Astrocyte of the hippocampus (primary cell): ENCODE data around the gene ERI3.

Experiments used
- DNase-seq: peaks from one replicate; pipeline ENCODE4 v3.0.0; 2011; ENCODE audit warnings: low read depth, low spot score

The ERI3 gene

GRCh38 chr1:44318097-44319088, 36.7 kb downstream of the ERI3 start:
- peak; percentile 59 for DNase-seq

DNA sequence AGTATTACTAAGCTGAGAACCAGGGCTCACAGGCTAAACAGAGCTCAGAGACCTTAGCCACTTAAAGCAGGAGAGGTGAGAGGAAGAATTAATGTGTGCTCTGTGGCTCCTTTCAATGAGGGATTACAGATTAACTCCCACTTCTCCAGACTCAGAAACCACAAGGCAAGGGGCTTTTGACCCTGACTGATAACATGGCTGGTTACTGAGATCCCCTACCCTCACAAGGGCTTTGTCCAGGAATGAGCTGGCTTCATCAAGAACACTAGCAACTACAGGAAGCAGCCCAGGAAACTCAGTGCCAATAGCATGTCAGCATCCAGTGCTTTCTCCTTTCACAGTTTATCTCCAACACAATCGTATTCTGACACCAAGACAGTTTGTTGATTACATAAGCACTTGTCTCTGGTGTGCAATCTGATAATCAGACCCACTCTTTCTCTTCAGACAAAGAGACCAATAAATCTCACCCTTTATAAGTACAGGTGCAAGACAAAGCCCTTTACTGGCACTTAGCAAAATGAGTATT, 38.8 kb downstream of the ERI3 start:
- peak; percentile 45 for DNase-seq

GRCh38 chr1:44315521-44315920, 39.5 kb downstream of the ERI3 start:
- DNase-seq, result no peak

- peak; percentile 20 for DNase-seq
These were observed 40.6 kb downstream of the ERI3 start for GRCh38 chr1:44314452-44314851.

DNA sequence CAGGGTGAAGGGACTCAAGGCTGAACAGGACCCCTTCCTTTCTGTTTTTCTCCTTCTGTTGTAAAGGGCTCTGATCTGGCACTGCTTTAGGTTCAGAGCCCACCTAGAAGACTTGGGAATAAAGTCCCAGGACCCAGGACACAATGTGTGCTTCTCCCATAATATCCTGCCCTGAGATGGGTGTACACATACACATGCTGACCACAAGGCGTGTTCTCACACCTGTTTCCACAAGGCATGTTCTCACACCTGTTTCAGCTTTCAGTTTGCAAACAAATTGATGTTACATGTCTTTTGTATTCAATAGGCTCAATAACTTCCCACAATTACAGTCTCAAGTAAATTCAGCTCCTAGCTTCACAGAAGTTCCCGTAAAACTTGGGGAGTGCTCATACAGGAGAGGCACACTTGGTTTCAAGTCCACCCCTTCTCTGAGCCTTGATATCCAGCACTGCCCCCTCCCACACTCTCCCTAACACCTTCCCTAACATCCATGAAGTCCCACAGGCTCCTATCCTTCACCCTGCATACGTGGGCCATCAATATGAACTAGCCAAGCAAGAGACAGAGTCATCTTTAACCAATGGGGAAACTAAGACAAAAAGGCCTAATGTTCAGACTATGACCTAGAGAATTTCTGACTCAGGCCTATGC, 41.7 kb downstream of the ERI3 start:
- DNase-seq, result no peak

DNA sequence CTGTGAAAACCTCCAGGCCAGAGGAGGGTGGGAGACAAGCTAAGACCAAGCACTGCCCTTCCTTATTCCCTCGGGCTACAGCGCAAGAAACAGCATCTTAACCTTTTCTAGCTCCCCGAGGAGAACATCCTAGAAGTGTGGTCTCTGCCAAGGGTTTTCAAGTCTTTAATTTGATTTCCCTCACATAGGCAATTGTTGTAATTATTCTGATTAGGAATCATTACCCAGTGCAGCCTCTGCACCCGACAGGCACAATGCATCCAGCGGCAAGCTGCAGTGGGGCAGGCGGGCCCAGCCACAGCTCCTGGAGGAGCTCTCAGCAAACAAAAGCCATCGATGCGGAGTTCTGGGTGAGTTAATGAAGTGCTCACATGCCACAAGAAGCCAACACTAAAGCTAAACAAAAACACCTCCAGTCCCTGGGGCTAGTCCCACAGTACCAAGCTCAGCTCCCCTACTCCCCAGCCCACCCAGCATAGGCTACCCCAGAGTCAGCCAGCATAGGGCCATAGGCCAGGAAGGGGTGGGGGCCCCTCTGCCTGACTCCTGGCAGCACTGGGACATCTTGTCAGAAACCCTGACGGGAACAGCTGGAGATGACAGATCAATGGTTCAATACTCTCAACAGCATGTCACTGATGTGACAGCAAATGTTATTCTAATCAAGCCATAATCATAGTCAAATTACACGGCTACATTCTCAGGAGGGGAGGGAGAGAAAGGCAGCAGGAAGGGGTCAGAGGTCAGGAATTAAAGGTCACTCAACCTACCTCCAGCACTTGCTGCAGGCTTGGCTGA, 42.5 kb downstream of the ERI3 start:
- no peak for DNase-seq

DNA sequence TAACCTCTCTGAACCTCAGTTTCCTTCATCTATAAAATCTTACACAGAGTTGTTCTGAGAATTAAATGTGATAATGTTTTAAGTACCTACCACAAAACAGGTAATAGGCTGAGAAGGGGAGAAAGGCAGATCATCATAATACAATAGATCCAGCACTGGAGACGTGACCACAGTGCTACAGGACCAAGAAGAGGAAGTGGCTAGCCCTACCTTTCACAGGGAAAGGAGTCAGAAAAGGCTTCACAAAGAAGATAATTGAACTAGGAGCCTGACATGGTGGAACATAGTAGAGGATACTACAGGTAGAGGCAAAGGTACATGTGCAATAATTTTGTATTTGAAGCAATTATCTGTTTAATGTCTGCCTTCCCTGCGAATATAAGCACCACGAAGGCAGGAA, 45.1 kb downstream of the ERI3 start:
- no peak for DNase-seq

DNA sequence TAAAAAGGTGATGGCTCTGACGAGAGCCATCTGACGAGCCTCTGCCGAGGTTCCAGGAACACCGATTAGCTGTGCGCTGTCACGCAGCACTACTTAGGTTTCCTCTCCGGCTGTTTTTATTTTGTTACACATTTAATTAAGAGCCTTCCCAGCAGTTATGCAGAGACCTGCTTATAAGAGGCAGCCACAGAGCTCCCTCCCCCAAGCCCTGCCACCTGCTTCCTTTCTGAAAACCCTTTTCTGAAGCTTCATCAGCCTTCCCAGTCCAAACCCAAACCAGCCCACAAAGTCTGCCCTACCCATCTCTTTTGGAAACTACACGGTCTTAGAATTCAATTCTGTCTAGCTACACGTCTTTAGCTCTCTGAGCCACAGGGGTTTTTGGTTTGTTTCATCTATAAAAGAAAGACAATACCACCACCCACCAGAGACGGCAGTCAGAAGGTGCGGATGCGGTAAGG, 49.1 kb downstream of the ERI3 start:
- no peak for DNase-seq

DNA sequence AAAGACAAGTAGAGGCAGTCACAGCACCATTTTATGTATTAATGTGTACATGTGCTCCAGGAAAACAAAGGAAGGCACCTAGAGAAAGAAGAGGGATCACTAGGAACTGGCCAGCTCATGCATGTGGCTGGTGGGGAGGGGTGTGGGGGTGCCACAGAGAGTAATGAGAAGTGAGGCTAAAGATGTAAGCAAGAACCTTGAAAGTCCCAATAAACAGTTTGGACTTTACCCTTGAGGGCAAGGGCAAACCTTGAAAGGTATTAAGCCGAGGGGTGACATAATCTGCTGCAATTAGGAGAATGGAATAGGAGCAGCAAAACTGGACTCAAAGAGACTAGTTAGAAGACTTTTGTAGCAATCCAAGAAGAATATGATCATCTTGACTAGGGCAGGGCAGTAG, 51.5 kb downstream of the ERI3 start:
- no peak for DNase-seq

DNA sequence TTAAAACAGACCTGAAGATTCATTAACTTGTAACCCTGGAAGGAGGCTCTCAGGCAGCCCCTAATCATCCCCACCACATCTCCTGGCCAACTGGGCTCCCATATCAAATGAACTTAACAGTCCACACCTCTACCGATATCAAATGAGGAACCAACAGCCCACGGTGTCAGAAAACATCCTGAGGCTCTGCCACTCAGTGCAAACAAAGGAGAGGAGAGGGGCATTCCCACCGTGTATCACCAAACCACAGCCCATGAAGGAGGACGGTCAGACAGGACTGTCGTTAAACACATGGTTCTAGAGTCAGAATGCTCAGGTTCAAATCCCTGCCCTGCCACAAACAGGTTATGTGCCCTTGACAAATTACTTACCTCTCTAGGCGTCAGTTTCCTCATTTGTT, 52.5 kb downstream of the ERI3 start:
- DNase-seq, result no peak

GRCh38 chr1:44301442-44301841, 53.6 kb downstream of the ERI3 start:
- DNase-seq, result no peak

GRCh38 chr1:44300852-44301251, 54.2 kb downstream of the ERI3 start:
- DNase-seq, result peak; percentile 21

DNA sequence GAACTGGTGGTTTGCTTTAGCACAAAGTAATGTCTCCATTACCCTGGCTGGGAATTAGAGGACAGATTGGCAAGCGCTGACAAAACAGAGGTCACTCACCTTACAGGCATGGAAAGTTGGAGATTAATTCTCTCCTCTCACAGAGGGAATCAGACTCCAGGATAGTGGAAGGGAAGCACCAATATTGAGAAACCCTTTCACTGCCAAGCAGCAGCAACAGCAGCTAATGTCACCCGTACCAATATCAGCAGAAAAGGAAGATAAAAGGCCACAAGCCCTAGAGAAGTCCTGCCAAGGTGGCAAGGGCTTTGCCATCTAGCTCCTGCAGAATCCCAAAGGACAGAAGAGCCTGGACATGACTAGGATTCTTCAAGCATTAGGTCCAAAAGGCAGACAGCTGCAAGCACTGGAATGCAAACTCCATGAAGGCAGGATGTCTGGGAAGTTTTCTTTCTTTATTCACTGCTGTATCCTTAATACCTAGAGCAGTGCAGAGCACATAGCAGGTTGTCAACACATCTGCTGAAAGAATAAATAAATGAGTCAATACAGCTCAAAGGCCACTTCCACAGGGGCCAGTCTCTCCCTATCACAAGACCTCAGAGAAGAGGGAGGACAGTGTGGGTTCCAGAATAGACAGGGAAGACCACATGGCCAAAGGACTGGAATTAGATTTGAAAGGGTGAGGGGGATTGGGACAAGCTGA, 57.2 kb downstream of the ERI3 start:
- DNase-seq, result no peak

GRCh38 chr1:44296806-44297205, 58.3 kb downstream of the ERI3 start:
- DNase-seq, result no peak

- DNase-seq, result no peak
These were observed 59.0 kb downstream of the ERI3 start for GRCh38 chr1:44296086-44296485.

DNA sequence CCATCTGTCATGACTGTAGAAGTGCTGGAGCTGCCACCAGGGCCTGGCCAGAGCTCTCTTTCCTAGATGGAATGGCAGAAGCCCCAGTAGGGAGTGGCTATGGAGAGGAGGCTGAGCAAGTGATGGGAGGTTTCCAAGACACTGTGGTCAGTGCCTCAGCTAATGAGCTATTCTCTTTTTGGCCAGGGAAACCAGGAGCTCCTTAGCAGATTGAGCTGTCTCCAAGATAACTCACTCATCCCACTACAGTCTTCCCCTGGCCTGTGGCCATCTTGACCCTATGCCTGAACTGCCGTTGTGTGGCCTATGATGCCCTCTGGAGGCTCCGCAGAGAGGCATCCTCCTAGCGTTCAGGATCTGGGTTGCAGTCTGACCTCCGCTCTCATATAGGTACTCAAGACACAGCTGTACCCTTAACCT, 60.5 kb downstream of the ERI3 start:
- peak; percentile 78 for DNase-seq

- DNase-seq, result peak; percentile 34
These were observed 61.2 kb downstream of the ERI3 start for GRCh38 chr1:44293761-44294315.

GRCh38 chr1:44292651-44293050, 62.4 kb downstream of the ERI3 start:
- no peak for DNase-seq

DNA sequence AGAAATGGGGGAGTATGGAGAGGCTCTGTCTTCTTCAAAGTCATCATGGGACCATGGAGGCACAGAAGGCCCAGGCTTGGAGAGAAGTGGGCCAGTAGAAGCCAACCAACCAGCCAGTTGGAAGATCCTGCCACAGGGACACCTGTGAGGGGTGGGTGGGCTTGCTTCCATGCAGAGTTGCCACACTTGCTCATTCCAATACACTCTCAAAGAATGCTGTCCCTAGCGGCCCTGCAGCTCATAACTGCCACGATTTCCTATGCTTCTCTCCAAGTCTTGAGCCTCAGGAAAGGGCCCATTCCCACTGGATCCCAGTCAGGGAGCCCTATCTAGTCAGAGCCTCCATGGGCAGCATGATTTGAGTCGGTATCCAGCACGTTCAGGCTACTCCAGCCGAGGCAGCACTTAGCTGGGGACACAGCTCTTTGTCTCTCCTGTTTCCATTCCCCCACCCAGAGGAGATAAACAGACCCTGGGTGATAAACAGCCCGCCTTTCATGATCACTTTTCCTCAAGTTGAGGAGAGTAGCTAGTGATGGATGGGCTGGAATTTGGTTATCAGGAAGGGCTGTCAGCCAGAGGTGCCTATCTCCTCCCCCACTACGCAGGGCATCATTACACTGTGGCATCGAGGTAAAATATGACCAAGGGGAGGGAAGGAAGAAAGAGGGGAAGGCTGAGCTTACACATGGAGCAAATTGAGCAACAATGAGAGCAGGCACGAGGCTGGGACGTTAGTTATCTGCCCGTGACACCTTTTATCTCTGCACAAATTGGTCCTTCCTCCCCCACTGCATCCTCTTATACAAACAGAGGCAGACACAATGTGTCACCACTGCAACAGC, 64.6 kb downstream of the ERI3 start:
- no peak for DNase-seq

GRCh38 chr1:44289530-44289929, 65.5 kb downstream of the ERI3 start:
- no peak for DNase-seq
